SJSA1 (cell line): ENCODE measurements around the gene DNAAF5. TPM values are rescaled to one million over a fixed set of nuclear protein-coding genes. Genes with fewer than 3 reads are reported as not detected.

Experiments used
- DNase-seq, 2 experiments: peaks; one replicate each; pipeline ENCODE4 v3.0.0-alpha.2; 2015 to 2020; ENCODE audit warnings: low spot score in 2 of 2, low read depth in 1 of 2
- H3K27ac ChIP-seq: fragments of 250-450 bp; sonication (Bioruptor Pico); 2 replicates; pipeline ENCODE4 v1.5.1; 2020; ENCODE audit warnings: mild to moderate bottlenecking, moderate library complexity
- H3K27me3 ChIP-seq: fragments of 250-450 bp; sonication (Bioruptor Pico); replicated peaks from 2 replicates; pipeline ENCODE4 v1.5.1; 2020; ENCODE audit warnings: mild to moderate bottlenecking, moderate library complexity
- H3K36me3 ChIP-seq: fragments of 250-450 bp; sonication (Bioruptor Pico); 2 replicates; pipeline ENCODE4 v1.5.1; 2020; ENCODE audit warnings: mild to moderate bottlenecking
- H3K4me1 ChIP-seq: fragments of 250-450 bp; sonication (Bioruptor Pico); replicated peaks from 2 replicates; pipeline ENCODE4 v1.6.1; 2021; ENCODE audit warnings: mild to moderate bottlenecking
- H3K4me3 ChIP-seq: fragments of 250-450 bp; sonication (Bioruptor Pico); 2 replicates; pipeline ENCODE4 v1.5.1; 2020; ENCODE audit warnings: mild to moderate bottlenecking
- H3K9me3 ChIP-seq: fragments of 250-450 bp; sonication (Bioruptor Pico); replicated peaks from 2 replicates; pipeline ENCODE4 v1.5.1; 2020; ENCODE audit warnings: mild to moderate bottlenecking
- total RNA-seq: library from RNA; depleted of rRNA; stranded (reverse); fragments of >200 nt; shearing (Covaris generic); gene quantifications from 2 replicates; pipeline ENCODE4 v1.2.3, GENCODE V29; 2014

Gene DNAAF5
- total RNA-seq, 1 experiment from 2014 or later: 26.5 TPM

GRCh38 chr7:713139-713457 lies 13.4 kb upstream of the DNAAF5 start:
- H3K4me1 ChIP-seq: no peaks in the 10 kb centered on the region
- no peaks in the 10 kb centered on the region for H3K36me3 ChIP-seq
- no peaks in the 10 kb centered on the region for H3K27me3 ChIP-seq
- no peak overlapping the region for H3K27ac ChIP-seq
- no peak overlapping the region for H3K4me3 ChIP-seq
- no peak for DNase-seq
- no peaks in the 10 kb centered on the region for H3K9me3 ChIP-seq

GRCh38 chr7:713488-714230 lies 12.8 kb upstream of the DNAAF5 start:
- no peaks in the 10 kb centered on the region for H3K36me3 ChIP-seq
- no peaks in the 10 kb centered on the region for H3K9me3 ChIP-seq
- H3K4me1 ChIP-seq: no peaks in the 10 kb centered on the region

GRCh38 chr7:714251-714671 lies 12.2 kb upstream of the DNAAF5 start:
- no peak overlapping the region for H3K4me3 ChIP-seq
- no peaks in the 10 kb centered on the region for H3K36me3 ChIP-seq
- no peak overlapping the region for H3K27ac ChIP-seq
- H3K9me3 ChIP-seq: no peaks in the 10 kb centered on the region
- no peak for DNase-seq
- H3K4me1 ChIP-seq: no peaks in the 10 kb centered on the region
- H3K27me3 ChIP-seq: no peaks in the 10 kb centered on the region

More at GRCh38 chr7:713488-714230, 12.8 kb upstream of the DNAAF5 start:
- no peaks in the 10 kb centered on the region for H3K27me3 ChIP-seq
- no peak for DNase-seq
- no peak overlapping the region for H3K4me3 ChIP-seq
- H3K27ac ChIP-seq: no peak overlapping the region

GRCh38 chr7:716222-716621 lies 10.3 kb upstream of the DNAAF5 start:
- peaks cover 2% of the 10 kb centered on the region; the same call in 1 of the 2 replicates for H3K9me3 ChIP-seq
- H3K27ac ChIP-seq: no peak overlapping the region
- H3K4me3 ChIP-seq: no peak overlapping the region
- DNase-seq: no peak
- H3K27me3 ChIP-seq: no peaks in the 10 kb centered on the region
- no peaks in the 10 kb centered on the region for H3K36me3 ChIP-seq
- no peaks in the 10 kb centered on the region for H3K4me1 ChIP-seq

- Histone ChIP-seq H3K27ac (no peak overlapping the region), H3K4me3 (no peak overlapping the region), H3K36me3 (no peaks in the 10 kb centered on the region), H3K9me3 (peaks cover 2% of the 10 kb centered on the region; the same call in 1 of the 2 replicates), H3K4me1 (no peaks in the 10 kb centered on the region), H3K27me3 (no peaks in the 10 kb centered on the region)
- no peak for DNase-seq
These were observed 9.9 kb upstream of the DNAAF5 start for GRCh38 chr7:716636-717035.

- peaks cover 2% of the 10 kb centered on the region for H3K36me3 ChIP-seq
- peaks cover 13% of the 10 kb centered on the region for H3K4me1 ChIP-seq
- H3K27ac ChIP-seq: no peak overlapping the region
- no peak for DNase-seq
- H3K27me3 ChIP-seq: no peaks in the 10 kb centered on the region
- no peak overlapping the region for H3K4me3 ChIP-seq
- peaks cover 14% of the 10 kb centered on the region for H3K9me3 ChIP-seq
These were observed 4.8 kb upstream of the DNAAF5 start for GRCh38 chr7:721619-722248.

GRCh38 chr7:723541-723940 lies 3.0 kb upstream of the DNAAF5 start:
- Histone ChIP-seq H3K27me3 (no peaks in the 10 kb centered on the region), H3K4me1 (peaks cover 13% of the 10 kb centered on the region), H3K36me3 (peaks cover 3% of the 10 kb centered on the region), H3K9me3 (peaks cover 14% of the 10 kb centered on the region), H3K4me3 (no peak overlapping the region), H3K27ac (no peak overlapping the region)
- no peak for DNase-seq

GRCh38 chr7:724298-724697 lies 2.2 kb upstream of the DNAAF5 start:
- peaks cover 13% of the 10 kb centered on the region for H3K4me1 ChIP-seq
- peaks cover 14% of the 10 kb centered on the region for H3K9me3 ChIP-seq
- DNase-seq: no peak
- no peaks in the 10 kb centered on the region for H3K27me3 ChIP-seq
- no peak overlapping the region for H3K27ac ChIP-seq
- no peak overlapping the region for H3K4me3 ChIP-seq
- H3K36me3 ChIP-seq: peaks cover 3% of the 10 kb centered on the region

- Histone ChIP-seq H3K36me3 (peaks cover 3% of the 10 kb centered on the region), H3K27me3 (no peaks in the 10 kb centered on the region), H3K4me1 (peaks cover 13% of the 10 kb centered on the region), H3K27ac (no peak overlapping the region), H3K4me3 (no peak overlapping the region), H3K9me3 (peaks cover 14% of the 10 kb centered on the region)
- no peak for DNase-seq
These were observed 1.1 kb upstream of the DNAAF5 start for GRCh38 chr7:725223-726005.

GRCh38 chr7:726854-727103 lies 280 bp downstream of the DNAAF5 start:
- Histone ChIP-seq H3K4me1 (peaks cover 13% of the 10 kb centered on the region), H3K27ac (peak overlapping the region; percentile 7; the same call in 1 of the 2 replicates), H3K4me3 (peak overlapping the region; percentile 100), H3K36me3 (peaks cover 11% of the 10 kb centered on the region), H3K27me3 (no peaks in the 10 kb centered on the region), H3K9me3 (peaks cover 12% of the 10 kb centered on the region)
- DNase-seq: no peak

GRCh38 chr7:727104-727805 lies 756 bp downstream of the DNAAF5 start, which contains the start of gene PRKAR1B:
Gene PRKAR1B, minus strand, starts transcription at chr7:727281. Its CDS starts 15,776 bp downstream, at chr7:711505.
- H3K27ac ChIP-seq: peak within 1 kb of the TSS; percentile 7; the same call in 1 of the 2 replicates
- peak in 1 of 2 experiments; percentile 42 for DNase-seq
- H3K4me3 ChIP-seq: peak within 1 kb of the TSS; percentile 100
- H3K4me1 ChIP-seq: peaks cover 13% of the 10 kb centered on the region
- H3K9me3 ChIP-seq: peaks cover 12% of the 10 kb centered on the region
- no peaks in the 10 kb centered on the region for H3K27me3 ChIP-seq
- peaks cover 14% of the 10 kb centered on the region for H3K36me3 ChIP-seq

GRCh38 chr7:727806-728460 lies 1.4 kb downstream of the DNAAF5 start:
- no peak for DNase-seq
- H3K9me3 ChIP-seq: peaks cover 12% of the 10 kb centered on the region
- H3K27me3 ChIP-seq: no peaks in the 10 kb centered on the region
- peaks cover 13% of the 10 kb centered on the region for H3K4me1 ChIP-seq
- no peak overlapping the region for H3K27ac ChIP-seq
- peaks cover 19% of the 10 kb centered on the region for H3K36me3 ChIP-seq
- no peak overlapping the region for H3K4me3 ChIP-seq

GRCh38 chr7:728602-729001 lies 2.1 kb downstream of the DNAAF5 start:
- H3K27ac ChIP-seq: no peak overlapping the region

More at GRCh38 chr7:728602-729001, 2.1 kb downstream of the DNAAF5 start:
- Histone ChIP-seq H3K4me1 (peaks cover 13% of the 10 kb centered on the region), H3K9me3 (peaks cover 12% of the 10 kb centered on the region), H3K4me3 (no peak overlapping the region), H3K36me3 (peaks cover 20% of the 10 kb centered on the region), H3K27me3 (no peaks in the 10 kb centered on the region)
- DNase-seq: no peak
